K562 (cell line): ENCODE results near the gene XYLB. TPM values are rescaled to one million over a fixed set of nuclear protein-coding genes. Genes with fewer than 3 reads are reported as not detected.
A peak's percentile ranks its signal among the peaks of the same experiment; 100 is the strongest.

Source experiments
- BACH1 ChIP-seq: fragments of 200-800 bp; sonication (Bioruptor generic); IDR thresholded peaks from 2 replicates; pipeline ENCODE4 v1.6.1; 2016; ENCODE audit warnings: missing genetic modification characterization, missing compliant biosample characterization
- BCLAF1 ChIP-seq, 2 experiments: fragments of 450-650 bp in 1 of 2; IDR thresholded peaks; 2 replicates each; pipeline ENCODE4 v1.6.1; 2011 to 2017; ENCODE audit warnings: low read depth in 2 of 2, antibody characterized with exemption in 1 of 2, borderline replicate concordance in 1 of 2, low read length in 1 of 2, mild to moderate bottlenecking in 1 of 2, mixed read lengths in 1 of 2; ENCODE audit not compliant: control insufficient read depth in 1 of 2
- E2F5 ChIP-seq: sonication (generic); formaldehyde crosslinking; IDR thresholded peaks from 2 replicates; pipeline ENCODE4 v1.8.0; 2022; ENCODE audit warnings: mild to moderate bottlenecking, missing genetic modification reagents
- ELK1 ChIP-seq: sonication (generic); formaldehyde crosslinking; IDR thresholded peaks from 2 replicates; pipeline ENCODE4 v1.8.1; 2022; ENCODE audit warnings: missing genetic modification reagents
- FOXA3 ChIP-seq, 2 experiments: fragments of 450-650 bp in 1 of 2; sonication (generic) in 1 of 2; formaldehyde crosslinking; IDR thresholded peaks in 1 of 2; conservative IDR thresholded peaks in 1 of 2; 2 replicates each; pipeline versions ENCODE4 v1.4.0 to v1.8.0; 2020 to 2022; ENCODE audit warnings: mild to moderate bottlenecking in 2 of 2, missing genetic modification reagents in 1 of 2
- FOXJ3 ChIP-seq: sonication (generic); formaldehyde crosslinking; IDR thresholded peaks from 2 replicates; pipeline ENCODE4 v1.4.0; 2020; ENCODE audit warnings: mild to moderate bottlenecking, missing genetic modification reagents
- FOXO4 ChIP-seq: fragments of 450-650 bp; formaldehyde crosslinking; IDR thresholded peaks from 2 replicates; pipeline ENCODE4 v1.4.0; 2020; ENCODE audit warnings: mild to moderate bottlenecking, moderate library complexity
- IRF9 ChIP-seq: fragments of 450-650 bp; IDR thresholded peaks from 2 replicates; pipeline ENCODE4 v1.6.1; 2016; ENCODE audit warnings: missing biosample characterization, missing genetic modification characterization
- MAFF ChIP-seq: IDR thresholded peaks from 2 replicates; pipeline ENCODE4 v1.6.1; 2012; ENCODE audit warnings: low read length, improper control_type of control experiment
- MAFK ChIP-seq: IDR thresholded peaks from 2 replicates; pipeline ENCODE4 v1.6.1; 2011; ENCODE audit warnings: low read length, improper control_type of control experiment
- NCOR1 ChIP-seq: fragments of 450-650 bp; IDR thresholded peaks from 2 replicates; pipeline ENCODE4 v1.6.1; 2016; ENCODE audit warnings: mild to moderate bottlenecking, moderate library complexity
- PKNOX1 ChIP-seq: fragments of 450-650 bp; IDR thresholded peaks from 2 replicates; pipeline ENCODE4 v1.6.1; 2016
- ZNF121 ChIP-seq: sonication (generic); formaldehyde crosslinking; conservative IDR thresholded peaks from 2 replicates; pipeline ENCODE4 v1.8.0; 2022; ENCODE audit warnings: missing genetic modification reagents
- ZNF184 ChIP-seq: sonication (generic); formaldehyde crosslinking; IDR thresholded peaks from 2 replicates; pipeline ENCODE4 v1.5.0; 2020; ENCODE audit warnings: missing genetic modification reagents
- ZNF280B ChIP-seq: fragments of 250-450 bp; sonication (Bioruptor Pico); IDR thresholded peaks from 2 replicates; pipeline ENCODE4 v1.5.1; 2021; ENCODE audit warnings: mild to moderate bottlenecking
- ZNF324 ChIP-seq: fragments of 250-450 bp; sonication (Bioruptor Pico); IDR thresholded peaks from 2 replicates; pipeline ENCODE4 v1.4.0; 2020; ENCODE audit warnings: mild to moderate bottlenecking
- polyA plus RNA-seq, 8 experiments: library from polyadenylated mRNA; depleted of rRNA in 4 of 8; stranded (reverse) in 5 of 8; unstranded in 3 of 8; fragments of >200 nt; fragmentation: Nextera tagmentation in 2 of 8; fragmentation: Illumina TruSeq in 1 of 8; extraction: Ambion mirVana in 2 of 8; extraction: Trizol in 1 of 8; gene quantifications; 2 replicates each; pipeline versions ENCODE4 v1.2.1 to v1.2.3, GENCODE V29; 2011 to 2014; ENCODE audit warnings: inconsistent platforms in 1 of 8, missing spikeins in 1 of 8
- total RNA-seq, 7 experiments: library from RNA; depleted of rRNA in 6 of 7; stranded (reverse); fragments of >200 nt in 6 of 7; fragmentation: Illumina TruSeq in 2 of 7; extraction: Trizol in 2 of 7; gene quantifications; 2 replicates each; pipeline versions ENCODE4 v1.2.1 to v1.2.3, GENCODE V29; 2011 to 2021; ENCODE audit warnings: low replicate concordance in 1 of 7

Gene XYLB
- total and polyA plus RNA-seq, 9 of the 15 experiments (the other 6 are each of a cell fraction or from before 2014, with no cell fraction given): 4.0 to 20.2 (median 13.2) TPM

- TF ChIP-seq ZNF280B (CRISPR knock-in tag): no peak
- TF ChIP-seq MAFK: no peak
- TF ChIP-seq FOXJ3: no peak
- peak in 1 of 2 experiments; percentile 54; a peak in 1 of 4 replicates for TF ChIP-seq BCLAF1 (IDR thresholded peaks at IDR 0.05; ENCODE audit: borderline replicate concordance in 1 of 2, control insufficient read depth in 1 of 2, low read depth in 2 of 2, low read length in 1 of 2)
- no peak for TF ChIP-seq BACH1 (tag)
- no peak for TF ChIP-seq ZNF324 (CRISPR knock-in tag)
- TF ChIP-seq PKNOX1: peak; percentile 67
- no peak for TF ChIP-seq ZNF184 (CRISPR knock-in tag)
- TF ChIP-seq FOXO4 (CRISPR knock-in tag): no peak
- TF ChIP-seq FOXA3 (CRISPR knock-in tag; conservative IDR thresholded peaks at IDR 0.05 in 1 of 2, IDR thresholded peaks at IDR 0.05 in 1 of 2): peak in 1 of 2 experiments; percentile 89; a peak in 2 of 4 replicates
- peak; percentile 90 for TF ChIP-seq E2F5 (CRISPR knock-in tag)
- TF ChIP-seq IRF9 (tag): no peak
- no peak for TF ChIP-seq MAFF
- no peak; the same call in 1 of the 2 replicates for TF ChIP-seq ELK1
- no peak for TF ChIP-seq NCOR1
- no peak for TF ChIP-seq ZNF121 (CRISPR knock-in tag)
These were observed at the start of gene XYLB (continued) for GRCh38 chr3:38346587-38347410.
